Right renal pelvis (tissue), 4 donors: Measurements from ENCODE around the gene BRD1. TPM values are rescaled to one million over a fixed set of nuclear protein-coding genes. Genes with fewer than 3 reads are reported as not detected.
"Not testable (repeated sequence)": the region's sequence is repeated elsewhere in the genome, so short reads cannot be mapped to it uniquely, and the experiment has no call there.

Experiments
- DNase-seq, 4 donors: peaks; one replicate each; pipeline ENCODE4 v3.0.0-alpha.2; 2013; ENCODE audit warnings: low read depth in 4 of 4, low spot score in 3 of 4, missing footprints in 1 of 4
- polyA plus RNA-seq, 4 donors: library from polyadenylated mRNA; unstranded; fragments of 120-200 nt; gene quantifications; one replicate each; pipeline ENCODE4 v1.2.1, GENCODE V29; 2013; ENCODE audit not compliant: insufficient read length in 4 of 4

Gene BRD1
- polyA plus RNA-seq, 4 donors = 33.4 to 37.9 (median 35.1) TPM

DNA sequence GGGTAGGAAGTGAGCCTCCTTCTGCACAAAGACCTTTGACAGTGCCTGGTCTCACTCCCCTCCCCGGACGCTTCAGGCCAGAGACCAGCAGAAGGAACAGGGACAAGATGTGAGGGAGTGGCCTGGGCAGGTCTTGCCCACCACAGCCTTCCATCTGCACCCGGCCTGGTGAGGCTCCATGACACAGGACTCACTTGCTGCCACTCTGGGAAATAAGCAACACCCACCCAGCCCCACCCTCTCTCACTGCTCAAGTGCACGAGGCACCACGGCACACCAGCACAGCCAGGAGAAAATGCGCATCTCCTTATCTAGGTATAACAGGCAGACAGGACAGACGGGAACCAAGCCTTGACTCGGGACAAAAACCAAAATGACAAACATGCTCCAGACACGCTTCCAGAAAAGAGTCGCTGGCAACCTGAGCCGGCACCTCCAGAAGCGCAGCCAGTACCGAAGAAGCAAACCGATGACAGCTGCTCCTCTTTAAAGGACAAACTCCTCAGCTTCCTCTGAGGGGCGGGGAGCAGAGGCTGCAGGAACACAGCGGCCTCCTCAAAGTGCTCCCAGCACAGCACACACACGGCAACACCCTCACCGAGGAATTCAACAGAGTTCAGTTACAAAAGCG is 41.7 kb downstream of the BRD1 start:
- DNase-seq = no peak

DNA sequence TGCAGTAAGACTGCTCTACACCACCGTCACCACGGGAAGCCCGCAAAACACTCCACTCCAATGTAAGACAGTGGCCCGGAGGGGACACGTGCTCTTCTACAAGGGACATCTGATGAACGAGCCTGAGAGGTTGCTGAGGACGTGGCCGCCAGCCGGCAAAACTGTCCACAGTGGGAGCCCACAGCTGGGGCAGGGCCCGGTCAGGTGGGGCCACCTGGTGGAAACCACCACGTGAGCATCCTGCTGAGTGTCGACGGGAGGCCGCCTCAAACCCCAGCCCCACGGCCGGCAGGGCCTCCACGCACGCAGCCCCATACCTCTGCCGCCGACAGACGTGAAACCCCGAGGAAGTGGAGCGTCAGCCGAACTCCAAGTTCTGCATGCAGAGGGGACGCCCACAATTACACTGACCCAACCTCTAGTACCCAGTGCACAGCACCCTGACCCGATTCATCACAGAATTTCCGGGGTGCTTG is 42.6 kb downstream of the BRD1 start:
- DNase-seq = no peak

DNA sequence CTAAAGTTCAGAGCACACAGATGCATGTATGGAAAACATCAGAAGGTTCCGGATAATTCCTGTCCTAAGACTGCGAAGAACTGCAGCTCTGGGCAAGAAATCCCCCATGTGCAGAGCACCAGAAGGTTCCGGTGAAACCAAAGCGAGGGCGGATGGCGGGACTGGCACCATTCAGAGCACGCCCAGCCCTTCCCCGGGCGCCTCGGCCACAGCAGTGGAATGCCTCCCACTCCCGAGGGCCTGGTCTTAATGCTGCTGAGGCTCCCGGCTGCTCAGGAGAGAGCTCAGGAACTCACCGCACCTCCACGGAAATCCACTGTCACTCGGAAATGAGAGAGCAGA is 43.1 kb downstream of the BRD1 start:
- no peak for DNase-seq

GRCh38 chr22:49783926-49784629 is 43.6 kb downstream of the BRD1 start:
- DNase-seq = no peak

- DNase-seq = no peak
Observed at GRCh38 chr22:49783036-49783746, 44.5 kb downstream of the BRD1 start.

- DNase-seq = not testable (repeated sequence)
Observed at GRCh38 chr22:49781886-49782285, 45.8 kb downstream of the BRD1 start.

DNA sequence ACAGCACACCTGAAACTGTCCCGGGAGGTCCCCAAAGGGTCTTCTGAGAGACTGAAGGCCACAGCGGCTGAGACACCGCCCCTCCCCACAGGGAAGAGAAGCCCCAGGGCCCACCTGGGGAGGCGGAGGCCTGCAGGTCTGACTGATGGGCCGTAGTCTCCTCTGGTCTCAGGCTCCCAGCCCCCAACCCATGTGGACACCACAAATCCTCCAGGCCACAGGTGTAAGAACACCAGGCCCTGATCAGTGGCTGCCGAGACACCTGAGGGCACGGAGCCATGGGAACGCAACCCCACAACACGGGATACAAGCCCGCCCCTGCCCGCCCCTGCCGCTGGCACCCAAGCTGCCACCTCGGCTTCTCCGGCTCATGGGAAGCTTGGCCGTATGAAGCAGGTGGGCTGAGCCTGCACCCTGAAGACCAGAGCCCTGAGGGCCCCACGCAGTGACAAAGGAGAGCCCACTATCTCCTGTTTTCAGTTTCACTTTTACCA is 46.3 kb downstream of the BRD1 start:
- DNase-seq = no peak

DNA sequence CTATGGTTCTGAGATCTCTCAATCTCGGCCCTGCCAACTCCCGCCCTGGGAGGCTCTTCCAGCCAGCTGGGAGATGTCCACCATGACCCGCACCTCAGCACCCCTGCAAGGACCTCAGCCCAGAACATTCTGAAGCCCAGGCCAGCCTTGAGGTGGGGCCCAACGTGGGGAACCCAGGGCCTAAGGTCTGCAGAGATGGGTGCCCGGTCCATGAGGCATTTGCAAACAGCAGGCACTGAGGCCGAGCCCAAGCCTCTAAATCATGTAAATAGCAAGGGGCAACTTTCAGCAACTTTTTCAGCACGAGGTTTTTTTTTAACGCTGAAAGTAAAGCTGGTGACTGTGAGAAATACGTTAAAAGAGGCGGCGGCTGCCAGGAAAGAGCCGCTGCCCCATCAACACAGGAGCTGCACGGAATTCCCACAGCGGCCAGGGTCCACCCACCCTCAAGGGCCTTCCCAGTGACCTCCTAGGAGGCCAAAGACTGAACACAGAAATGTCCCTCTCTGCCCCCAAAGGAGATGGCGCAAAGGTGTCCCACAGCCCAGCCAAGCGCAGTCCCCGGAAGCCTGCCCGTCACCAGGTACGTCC is 46.9 kb downstream of the BRD1 start:
- no peak for DNase-seq

DNA sequence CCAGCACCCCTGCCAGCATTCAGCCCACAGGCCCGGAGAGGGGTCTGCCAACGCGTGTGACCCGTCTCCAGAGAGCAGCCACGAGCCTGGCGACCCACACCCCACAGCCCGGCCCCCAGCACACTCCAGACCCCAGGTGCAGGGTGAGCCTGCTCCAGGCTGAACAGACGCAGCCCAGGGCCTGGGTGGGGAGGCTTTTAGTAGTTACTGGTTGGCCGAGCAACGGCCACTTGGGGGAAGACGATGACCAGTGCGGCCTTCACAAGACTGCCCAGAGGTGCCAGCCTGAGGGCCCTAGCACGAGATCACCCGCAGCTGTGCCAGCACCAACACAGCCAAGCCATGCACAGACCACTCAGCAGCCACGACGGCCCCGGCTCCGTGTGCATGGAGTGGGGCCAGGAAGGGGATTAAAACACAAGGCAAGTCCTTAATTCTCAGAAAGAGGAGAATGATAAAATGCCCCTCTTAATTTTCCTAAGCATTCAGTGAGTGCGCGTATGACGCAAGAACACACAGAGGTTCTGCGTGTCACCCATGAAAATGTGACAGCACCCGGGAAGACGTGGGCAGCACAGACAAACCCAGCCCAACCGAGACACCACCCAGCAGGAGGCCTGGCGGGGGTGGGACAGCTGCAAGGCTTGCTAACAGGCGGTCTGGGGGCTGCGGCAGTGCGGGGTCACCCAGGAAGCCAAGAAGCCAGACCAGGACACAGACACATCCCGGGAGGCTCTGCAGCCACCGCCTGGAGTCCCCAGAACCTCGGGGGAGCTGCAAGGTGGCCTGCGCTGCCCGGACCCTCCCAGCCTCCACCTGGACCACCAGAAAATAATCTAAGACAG is 47.6 kb downstream of the BRD1 start:
- DNase-seq = no peak

DNA sequence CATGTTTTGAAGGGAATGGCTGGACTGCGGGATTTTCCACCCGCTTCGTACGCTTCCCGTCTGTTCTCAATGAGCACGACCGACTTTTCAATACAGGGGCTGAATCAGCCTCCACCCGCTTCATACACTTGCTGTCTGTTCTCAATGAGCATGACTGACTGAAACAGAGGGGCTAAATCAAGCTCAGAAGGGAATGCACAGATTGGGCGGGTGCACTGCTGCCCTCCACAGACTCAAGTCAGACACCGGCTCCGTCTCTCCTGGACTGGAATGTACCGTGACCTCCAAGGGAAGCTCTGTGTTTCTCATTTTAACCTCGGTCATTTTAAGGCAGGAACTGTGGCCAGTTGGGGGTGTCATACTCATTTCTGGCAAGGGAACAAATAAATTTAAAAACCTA is 48.5 kb downstream of the BRD1 start:
- DNase-seq = no peak

GRCh38 chr22:49777569-49778249 is 50.0 kb downstream of the BRD1 start:
- no peak for DNase-seq

GRCh38 chr22:49776891-49777290 is 50.8 kb downstream of the BRD1 start:
- DNase-seq = no peak

DNA sequence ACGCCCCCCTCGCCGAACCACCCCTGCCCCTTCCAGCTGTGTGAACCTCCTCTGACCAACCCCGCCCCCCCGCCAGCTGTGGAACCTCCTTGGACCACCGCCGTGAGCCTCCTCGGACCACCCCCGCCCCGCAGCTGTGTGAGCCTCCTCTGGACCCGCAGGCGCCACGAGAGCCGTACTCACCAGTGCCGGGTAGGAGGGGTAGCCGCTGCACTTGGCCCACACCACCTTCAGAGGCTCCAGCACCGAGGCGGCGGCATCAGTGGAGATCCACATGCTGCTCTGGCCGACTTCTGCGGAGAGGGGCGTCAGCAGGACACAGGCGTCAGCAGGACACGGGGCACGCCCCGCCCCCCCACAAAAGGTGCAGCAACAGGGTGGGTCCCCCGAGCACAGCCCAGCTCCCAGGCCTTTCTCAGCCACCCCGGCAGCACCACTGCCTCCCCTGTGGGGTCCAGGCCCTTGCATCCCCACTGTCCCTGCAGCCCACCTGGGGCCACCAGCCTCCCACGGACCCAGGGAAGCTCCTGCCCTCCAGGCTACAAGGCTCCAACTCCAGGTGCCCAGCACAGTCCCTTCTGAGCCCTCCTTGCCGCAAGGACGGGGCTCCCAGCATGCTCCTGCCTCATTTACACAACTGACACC is 51.7 kb downstream of the BRD1 start:
- DNase-seq = no peak

- no peak for DNase-seq
Observed at GRCh38 chr22:49775191-49775866, 52.3 kb downstream of the BRD1 start.

- no peak for DNase-seq
Observed at GRCh38 chr22:49774499-49775151, 53.0 kb downstream of the BRD1 start.

DNA sequence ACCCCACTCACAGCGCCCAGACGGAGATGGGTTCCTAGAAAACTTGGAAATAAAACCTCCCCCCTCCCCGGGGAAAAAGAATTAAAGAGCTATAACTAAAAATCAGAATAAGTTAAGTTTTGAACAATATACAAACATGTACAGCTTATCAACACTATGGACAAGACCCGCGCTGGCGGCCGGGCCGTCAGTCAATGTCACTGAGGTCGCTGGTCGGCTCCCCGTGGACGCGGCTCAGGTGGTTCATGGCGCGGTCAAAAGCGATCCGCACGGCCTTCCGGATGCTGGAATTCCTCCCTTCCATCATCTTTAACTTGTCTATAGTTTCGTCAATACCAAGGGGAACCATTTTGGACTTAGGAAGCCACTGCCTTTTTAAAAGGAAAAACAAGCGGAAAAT is 53.6 kb downstream of the BRD1 start:
- DNase-seq = no peak

- DNase-seq = no peak
Observed at GRCh38 chr22:49773531-49773930, 54.1 kb downstream of the BRD1 start.

DNA sequence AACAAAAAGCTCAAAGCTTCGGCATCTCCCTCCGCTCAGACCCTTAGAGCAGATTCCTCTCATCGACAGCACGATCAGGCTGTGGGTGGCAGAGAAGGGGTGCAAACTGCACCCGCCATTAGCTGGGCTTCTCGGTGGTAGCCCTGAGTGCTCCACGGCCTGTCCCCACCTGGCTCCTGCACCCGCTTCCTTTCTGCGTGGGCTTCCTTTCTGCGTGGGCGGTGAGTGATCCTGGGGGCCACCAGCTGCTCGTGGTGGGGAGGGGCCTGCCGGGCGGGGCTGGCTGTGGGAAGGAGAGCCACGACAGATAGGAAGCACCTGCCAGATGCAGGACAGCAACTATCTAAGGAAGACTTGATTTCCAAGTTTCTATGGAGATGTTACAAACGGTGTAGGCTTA is 55.0 kb downstream of the BRD1 start:
- DNase-seq = no peak
